Measurements from ENCODE around the gene SOSTDC1. TPM values are rescaled to one million over a fixed set of nuclear protein-coding genes. Genes with fewer than 3 reads are reported as not detected.

The SOSTDC1 gene
- total RNA-seq, 1 experiment from 2014 or later = 0.20 TPM

DNA sequence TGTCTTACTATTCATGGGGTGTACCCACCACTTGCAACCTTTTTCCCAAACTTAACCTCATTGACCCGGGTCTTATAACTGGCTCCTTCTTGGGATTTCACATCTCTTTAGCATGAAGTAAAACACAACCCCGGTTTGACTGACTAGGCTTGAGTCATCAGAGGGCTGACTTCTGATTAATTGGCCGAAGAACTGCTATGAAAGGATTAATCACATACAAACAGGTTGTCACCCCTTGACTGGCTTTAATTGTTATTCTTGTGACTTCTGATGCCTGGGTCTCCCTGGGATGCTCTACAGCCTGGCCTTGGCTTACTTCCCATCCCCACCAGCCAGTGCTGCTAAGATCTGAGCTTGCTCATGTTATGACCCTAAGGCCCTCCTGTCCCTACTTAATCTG, 35.4 kb downstream of the SOSTDC1 start:
- Histone ChIP-seq H3K27ac (ENCODE audit: low read depth, low read length) (no peak overlapping the region), H3K79me2 (ENCODE audit: insufficient read depth, low read length) (no peaks in the 10 kb centered on the region), H3K9ac (ENCODE audit: low read length) (no peak overlapping the region), H3K9me2 (ENCODE audit: insufficient read depth) (0 out of 2 replicates have a peak, but pooled peaks cover 4% of the 10 kb centered on the region), H3K36me3 (ENCODE audit: control insufficient read depth in 1 of 2, insufficient read depth in 2 of 2, low read length in 2 of 2) (no peaks in the 10 kb centered on the region), H3K4me2 (ENCODE audit: low read length) (no peak overlapping the region), H3K27me3 (ENCODE audit: insufficient read depth, low read length) (no peaks in the 10 kb centered on the region), H3K4me3 (replicated peaks in 1 of 2; ENCODE audit: low read depth in 1 of 2, low read length in 2 of 2) (no peak overlapping the region), H3K9me3 (ENCODE audit: control insufficient read depth in 1 of 2, insufficient read depth in 1 of 2, low read depth in 1 of 2, low read length in 2 of 2) (no peaks in the 10 kb centered on the region), H3K4me1 (ENCODE audit: control insufficient read depth in 1 of 2, insufficient read depth in 2 of 2, low read length in 2 of 2) (peaks cover 0 to 6% of the 10 kb centered on the region in 2 experiments; a peak in 2 of 4 replicates), H4K20me1 (ENCODE audit: insufficient read depth) (no peaks in the 10 kb centered on the region), H2AFZ (ENCODE audit: low read depth, low read length, poor library complexity, severe bottlenecking) (no peak overlapping the region)
- no TSS peak for BruUV-seq (replicated peaks)
- ChIA-PET RAD21 (ENCODE audit: low non-redundant PET in 1 of 2, low total read pairs in 2 of 2, uncharacterized antibody in 2 of 2, unreplicated experiment in 2 of 2) (no interaction called here), POLR2A (no interaction called here), CTCF (no interaction called here)
- TF ChIP-seq JUND (IDR thresholded peaks at IDR 0.05) (no peak), ZNF274 (IDR thresholded peaks at IDR 0.05; ENCODE audit: low read depth, low read length) (no peak), YY1 (IDR thresholded peaks at IDR 0.05; ENCODE audit: extremely low read depth, insufficient replicate concordance, low read depth, low read length) (no peak), POLR2A (IDR thresholded peaks at IDR 0.05; ENCODE audit: borderline replicate concordance, extremely low read depth, insufficient read depth, insufficient read length) (no peak), FOSL1 (IDR thresholded peaks at IDR 0.05; ENCODE audit: low read depth) (no peak), EZH2phosphoT487 (IDR thresholded peaks at IDR 0.05; ENCODE audit: borderline replicate concordance) (no peak)
- TF ChIP-seq, protein P1, sequence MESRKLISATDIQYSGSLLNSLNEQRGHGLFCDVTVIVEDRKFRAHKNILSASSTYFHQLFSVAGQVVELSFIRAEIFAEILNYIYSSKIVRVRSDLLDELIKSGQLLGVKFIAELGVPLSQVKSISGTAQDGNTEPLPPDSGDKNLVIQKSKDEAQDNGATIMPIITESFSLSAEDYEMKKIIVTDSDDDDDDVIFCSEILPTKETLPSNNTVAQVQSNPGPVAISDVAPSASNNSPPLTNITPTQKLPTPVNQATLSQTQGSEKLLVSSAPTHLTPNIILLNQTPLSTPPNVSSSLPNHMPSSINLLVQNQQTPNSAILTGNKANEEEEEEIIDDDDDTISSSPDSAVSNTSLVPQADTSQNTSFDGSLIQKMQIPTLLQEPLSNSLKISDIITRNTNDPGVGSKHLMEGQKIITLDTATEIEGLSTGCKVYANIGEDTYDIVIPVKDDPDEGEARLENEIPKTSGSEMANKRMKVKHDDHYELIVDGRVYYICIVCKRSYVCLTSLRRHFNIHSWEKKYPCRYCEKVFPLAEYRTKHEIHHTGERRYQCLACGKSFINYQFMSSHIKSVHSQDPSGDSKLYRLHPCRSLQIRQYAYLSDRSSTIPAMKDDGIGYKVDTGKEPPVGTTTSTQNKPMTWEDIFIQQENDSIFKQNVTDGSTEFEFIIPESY (IDR thresholded peaks at IDR 0.05; ENCODE audit: extremely low read depth, insufficient replicate concordance, low read length) = no peak
- no peak for DNase-seq (ENCODE audit: low read depth, low spot score)
- intact Hi-C loops (cut with micrococcal nuclease) = loop anchor here (2.0 to 5.0 kb wide), 2 partner anchors 315 to 487 kb away; no protein-coding TSS in a partner anchor
- no peak for ATAC-seq

DNA sequence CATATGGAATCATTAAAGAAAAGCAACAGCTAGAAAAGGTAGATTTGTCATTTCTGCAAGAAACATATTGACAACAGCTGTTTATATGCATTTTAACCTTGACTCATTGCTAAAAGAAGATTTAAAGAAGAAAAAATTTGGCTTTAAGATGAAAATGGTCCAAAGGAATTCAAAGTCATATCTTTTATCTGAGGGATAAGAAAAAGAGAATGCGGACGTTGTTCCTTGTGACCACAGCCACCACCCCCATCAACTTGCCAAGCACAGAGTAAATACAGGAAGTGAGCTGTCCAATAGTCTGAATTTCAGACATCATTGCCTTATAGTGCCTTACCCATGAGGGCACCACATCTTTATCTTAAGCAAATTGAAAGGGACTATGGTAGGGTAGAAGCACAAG, 36.9 kb downstream of the SOSTDC1 start:
- ATAC-seq (no peak), DNase-seq (ENCODE audit: low read depth, low spot score) (no peak)
- no TSS peak for BruUV-seq (replicated peaks)
- Histone ChIP-seq H4K20me1 (ENCODE audit: insufficient read depth) (no peaks in the 10 kb centered on the region), H3K36me3 (ENCODE audit: control insufficient read depth in 1 of 2, insufficient read depth in 2 of 2, low read length in 2 of 2) (no peaks in the 10 kb centered on the region), H3K79me2 (ENCODE audit: insufficient read depth, low read length) (no peaks in the 10 kb centered on the region), H3K9ac (ENCODE audit: low read length) (no peak overlapping the region), H3K27ac (ENCODE audit: low read depth, low read length) (no peak overlapping the region), H3K9me3 (ENCODE audit: control insufficient read depth in 1 of 2, insufficient read depth in 1 of 2, low read depth in 1 of 2, low read length in 2 of 2) (no peaks in the 10 kb centered on the region), H3K27me3 (ENCODE audit: insufficient read depth, low read length) (no peaks in the 10 kb centered on the region), H2AFZ (ENCODE audit: low read depth, low read length, poor library complexity, severe bottlenecking) (no peak overlapping the region), H3K9me2 (ENCODE audit: insufficient read depth) (no peaks in the 10 kb centered on the region), H3K4me2 (ENCODE audit: low read length) (no peak overlapping the region), H3K4me1 (ENCODE audit: control insufficient read depth in 1 of 2, insufficient read depth in 2 of 2, low read length in 2 of 2) (peaks cover 0 to 6% of the 10 kb centered on the region in 2 experiments; a peak in 2 of 4 replicates), H3K4me3 (replicated peaks in 1 of 2; ENCODE audit: low read depth in 1 of 2, low read length in 2 of 2) (no peak overlapping the region)
- ChIA-PET RAD21 (ENCODE audit: low non-redundant PET in 1 of 2, low total read pairs in 2 of 2, uncharacterized antibody in 2 of 2, unreplicated experiment in 2 of 2) (no interaction called here), CTCF (interaction anchor here (1.0 kb wide), 1 partner anchor 136 kb away, joined by 3 read pairs; no protein-coding TSS in a partner anchor), POLR2A (no interaction called here)
- intact Hi-C loops (cut with micrococcal nuclease) = no loop called here
- no peak for TF ChIP-seq CBX3 (IDR thresholded peaks at IDR 0.05; ENCODE audit: low read depth)
- TF ChIP-seq, protein P2, sequence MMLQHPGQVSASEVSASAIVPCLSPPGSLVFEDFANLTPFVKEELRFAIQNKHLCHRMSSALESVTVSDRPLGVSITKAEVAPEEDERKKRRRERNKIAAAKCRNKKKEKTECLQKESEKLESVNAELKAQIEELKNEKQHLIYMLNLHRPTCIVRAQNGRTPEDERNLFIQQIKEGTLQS (IDR thresholded peaks at IDR 0.05) = no peak
- no peak for TF ChIP-seq SRF (IDR thresholded peaks at IDR 0.05; ENCODE audit: low read depth)
- TF ChIP-seq FOSL1 (IDR thresholded peaks at IDR 0.05; ENCODE audit: low read depth) = no peak
- TF ChIP-seq ZNF274 (IDR thresholded peaks at IDR 0.05; ENCODE audit: low read depth, low read length) = no peak
- TF ChIP-seq RAD21 (IDR thresholded peaks at IDR 0.05; ENCODE audit: low read depth) = no peak
- TF ChIP-seq, protein P1 (IDR thresholded peaks at IDR 0.05; ENCODE audit: extremely low read depth, insufficient replicate concordance, low read length) = no peak
- TF ChIP-seq, protein P3, sequence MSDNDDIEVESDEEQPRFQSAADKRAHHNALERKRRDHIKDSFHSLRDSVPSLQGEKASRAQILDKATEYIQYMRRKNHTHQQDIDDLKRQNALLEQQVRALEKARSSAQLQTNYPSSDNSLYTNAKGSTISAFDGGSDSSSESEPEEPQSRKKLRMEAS (IDR thresholded peaks at IDR 0.05) = no peak
- TF ChIP-seq SIN3A (IDR thresholded peaks at IDR 0.05; ENCODE audit: low read depth) = no peak
- TF ChIP-seq EZH2 (IDR thresholded peaks at IDR 0.05) = no peak
- no peak for TF ChIP-seq ELF1 (IDR thresholded peaks at IDR 0.05; ENCODE audit: borderline replicate concordance, low read depth)
- TF ChIP-seq EGR1 (IDR thresholded peaks at IDR 0.05; ENCODE audit: low read depth) = no peak
- TF ChIP-seq JUND (IDR thresholded peaks at IDR 0.05) = no peak
- TF ChIP-seq ZFX (IDR thresholded peaks at IDR 0.05) = no peak
- TF ChIP-seq EZH2phosphoT487 (IDR thresholded peaks at IDR 0.05; ENCODE audit: borderline replicate concordance) = no peak
- TF ChIP-seq YY1 (IDR thresholded peaks at IDR 0.05; ENCODE audit: extremely low read depth, insufficient replicate concordance, low read depth, low read length) = no peak
